Smooth muscle cell (in vitro differentiated cells): ENCODE measurements around the gene MYO7A. TPM values are rescaled to one million over a fixed set of nuclear protein-coding genes. Genes with fewer than 3 reads are reported as not detected.

Experiments
- DNase-seq: peaks from one replicate; lab custom pipeline; 2025; ENCODE audit not compliant: unreplicated experiment; lab: John Stamatoyannopoulos, UW
- H2AFZ ChIP-seq: fragments of 200-600 bp; sonication (generic); 2 replicates; pipeline ENCODE4 v1.6.0; 2016; ENCODE audit warnings: antibody characterized with exemption, low read depth, mild to moderate bottlenecking
- H3F3A ChIP-seq: fragments of 200-600 bp; sonication (generic); 2 replicates; pipeline ENCODE4 v1.6.0; 2017; ENCODE audit warnings: antibody characterized with exemption, low read depth
- H3K27ac ChIP-seq: fragments of 200-600 bp; sonication (generic); 2 replicates; pipeline ENCODE4 v1.5.1; 2016; ENCODE audit warnings: low read depth, mild to moderate bottlenecking
- H3K27me3 ChIP-seq: fragments of 200-600 bp; sonication (generic); 2 replicates; pipeline ENCODE4 v1.6.1; 2016; ENCODE audit warnings: low read depth, mild to moderate bottlenecking
- H3K36me3 ChIP-seq: fragments of 200-600 bp; sonication (generic); 2 replicates; pipeline ENCODE4 v1.5.1; 2016; ENCODE audit warnings: low read depth
- H3K4me1 ChIP-seq: fragments of 200-600 bp; sonication (generic); 2 replicates; pipeline ENCODE4 v1.5.1; 2016; ENCODE audit warnings: low read depth
- H3K4me2 ChIP-seq: fragments of 200-600 bp; sonication (generic); 2 replicates; pipeline ENCODE4 v1.6.0; 2016; ENCODE audit warnings: mild to moderate bottlenecking
- H3K4me3 ChIP-seq: fragments of 200-600 bp; sonication (generic); 2 replicates; pipeline ENCODE4 v1.5.1; 2016; ENCODE audit warnings: mild to moderate bottlenecking
- H3K79me2 ChIP-seq: fragments of 200-600 bp; sonication (generic); 2 replicates; pipeline ENCODE4 v1.6.0; 2016; ENCODE audit warnings: low read depth, mild to moderate bottlenecking
- H3K9ac ChIP-seq: fragments of 200-600 bp; sonication (generic); 2 replicates; pipeline ENCODE4 v1.6.0; 2016; ENCODE audit warnings: low read depth
- H3K9me3 ChIP-seq: fragments of 200-600 bp; sonication (generic); replicated peaks from 2 replicates; pipeline ENCODE4 v1.5.1; 2016; ENCODE audit warnings: low read depth
- H4K20me1 ChIP-seq: fragments of 200-600 bp; sonication (generic); 2 replicates; pipeline ENCODE4 v1.6.0; 2016; ENCODE audit warnings: low read depth
- CTCF ChIP-seq: fragments of 200-600 bp; sonication (generic); IDR thresholded peaks from 2 replicates; pipeline ENCODE4 v1.5.1; 2017; ENCODE audit warnings: borderline replicate concordance, mild to moderate bottlenecking, antibody characterized with exemption; ENCODE audit not compliant: insufficient read depth, poor library complexity, severe bottlenecking
- WGBS: methylation state at CpG from one replicate; pipeline ENCODE4 v1.1.7; 2016; ENCODE audit warnings: low lambda C conversion rate; 5-methylcytosine and 5-hydroxymethylcytosine counted together
- polyA plus RNA-seq: library from polyadenylated mRNA; unstranded; fragments of >200 nt; fragmentation: Nextera tagmentation; extraction: Ambion mirVana; gene quantifications from 2 replicates; pipeline ENCODE4 v1.2.1, GENCODE V29; 2016
- total RNA-seq: library from RNA; depleted of rRNA; stranded (reverse); fragments of >200 nt; gene quantifications from 2 replicates; pipeline ENCODE4 v1.2.3, GENCODE V29; 2014

MYO7A gene
- total and polyA plus RNA-seq, 2 experiments from 2014 or later = 0.08 to 0.18 TPM

- Histone ChIP-seq H2AFZ (no peak overlapping the region), H3K9me3 (no peaks in the 10 kb centered on the region), H3K9ac (no peak overlapping the region), H4K20me1 (no peaks in the 10 kb centered on the region), H3K36me3 (no peaks in the 10 kb centered on the region), H3K4me2 (no peak overlapping the region), H3K4me3 (no peak overlapping the region), H3K4me1 (no peaks in the 10 kb centered on the region), H3K27ac (no peak overlapping the region), H3K79me2 (no peaks in the 10 kb centered on the region), H3K27me3 (no peaks in the 10 kb centered on the region), H3F3A (no peaks in the 10 kb centered on the region)
- TF ChIP-seq CTCF = no peak
- WGBS = 92% methylated on average over 21 of the region's 21 CpGs
- no peak for DNase-seq
These were observed 62.5 kb downstream of the MYO7A start for GRCh38 chr11:77190331-77191075.

- no peak for TF ChIP-seq CTCF
- Histone ChIP-seq H3K36me3 (no peaks in the 10 kb centered on the region), H2AFZ (peak overlapping the region; percentile 54), H3K9me3 (no peaks in the 10 kb centered on the region), H3K4me1 (no peaks in the 10 kb centered on the region), H3K9ac (no peak overlapping the region), H3K4me3 (peak overlapping the region; percentile 18), H4K20me1 (no peaks in the 10 kb centered on the region), H3K27me3 (no peaks in the 10 kb centered on the region), H3K79me2 (no peaks in the 10 kb centered on the region), H3K4me2 (peak overlapping the region; percentile 63), H3K27ac (no peak overlapping the region), H3F3A (no peaks in the 10 kb centered on the region)
- DNase-seq = no peak
- 77% methylated on average over 11 of the region's 11 CpGs for WGBS
These were observed 63.4 kb downstream of the MYO7A start for GRCh38 chr11:77191429-77191822.

- Histone ChIP-seq H3K4me1 (no peaks in the 10 kb centered on the region), H4K20me1 (no peaks in the 10 kb centered on the region), H3F3A (no peaks in the 10 kb centered on the region), H3K9ac (no peak overlapping the region), H3K4me3 (peak overlapping the region; percentile 18), H3K4me2 (peak overlapping the region; percentile 63), H3K9me3 (no peaks in the 10 kb centered on the region), H3K36me3 (no peaks in the 10 kb centered on the region), H3K27me3 (no peaks in the 10 kb centered on the region), H2AFZ (peak overlapping the region; percentile 54), H3K27ac (no peak overlapping the region), H3K79me2 (no peaks in the 10 kb centered on the region)
- DNase-seq = peak; percentile 30
- 23% methylated on average over 27 of the region's 27 CpGs for WGBS
- TF ChIP-seq CTCF = peak; percentile 72
These were observed 63.9 kb downstream of the MYO7A start for GRCh38 chr11:77191823-77192495.
